ENCODE data around the gene ATP12A. TPM values are rescaled to one million over a fixed set of nuclear protein-coding genes. Genes with fewer than 3 reads are reported as not detected.
"Not testable (repeated sequence)": the region's sequence is repeated elsewhere in the genome, so short reads cannot be mapped to it uniquely, and the experiment has no call there.

ATP12A gene
- total RNA-seq, 1 donor from 2014 or later, result 0.10 TPM

- DNase-seq (ENCODE audit: low spot score), result not testable (repeated sequence)
Measured at GRCh38 chr13:24730873-24731567, 50.8 kb downstream of the ATP12A start.

DNA sequence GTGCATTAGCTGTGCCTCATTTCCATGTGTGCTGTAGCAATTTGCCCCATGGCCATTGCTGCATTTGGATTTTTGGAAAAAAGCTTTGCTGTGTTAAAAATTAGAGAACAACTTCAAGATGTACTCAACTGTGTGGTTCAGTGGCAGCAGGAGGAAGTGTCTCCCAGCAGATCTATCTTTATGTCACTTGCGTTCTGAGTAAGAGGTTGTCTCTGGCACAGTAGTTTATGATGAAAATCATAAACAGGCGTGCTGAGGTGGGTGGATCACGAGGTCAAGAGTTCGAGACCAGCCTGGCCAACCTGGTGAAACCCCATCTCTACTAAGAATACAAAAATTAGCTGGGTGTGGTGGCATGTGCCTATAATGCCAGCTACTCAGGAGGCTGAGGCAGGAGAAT lies 54.7 kb downstream of the ATP12A start:
- DNase-seq (ENCODE audit: low spot score), result no peak

GRCh38 chr13:24737042-24737441 lies 56.8 kb downstream of the ATP12A start:
- no peak for DNase-seq (ENCODE audit: low spot score)

- no peak for DNase-seq (ENCODE audit: low spot score)
Measured at GRCh38 chr13:24738366-24738847, 58.2 kb downstream of the ATP12A start.

DNA sequence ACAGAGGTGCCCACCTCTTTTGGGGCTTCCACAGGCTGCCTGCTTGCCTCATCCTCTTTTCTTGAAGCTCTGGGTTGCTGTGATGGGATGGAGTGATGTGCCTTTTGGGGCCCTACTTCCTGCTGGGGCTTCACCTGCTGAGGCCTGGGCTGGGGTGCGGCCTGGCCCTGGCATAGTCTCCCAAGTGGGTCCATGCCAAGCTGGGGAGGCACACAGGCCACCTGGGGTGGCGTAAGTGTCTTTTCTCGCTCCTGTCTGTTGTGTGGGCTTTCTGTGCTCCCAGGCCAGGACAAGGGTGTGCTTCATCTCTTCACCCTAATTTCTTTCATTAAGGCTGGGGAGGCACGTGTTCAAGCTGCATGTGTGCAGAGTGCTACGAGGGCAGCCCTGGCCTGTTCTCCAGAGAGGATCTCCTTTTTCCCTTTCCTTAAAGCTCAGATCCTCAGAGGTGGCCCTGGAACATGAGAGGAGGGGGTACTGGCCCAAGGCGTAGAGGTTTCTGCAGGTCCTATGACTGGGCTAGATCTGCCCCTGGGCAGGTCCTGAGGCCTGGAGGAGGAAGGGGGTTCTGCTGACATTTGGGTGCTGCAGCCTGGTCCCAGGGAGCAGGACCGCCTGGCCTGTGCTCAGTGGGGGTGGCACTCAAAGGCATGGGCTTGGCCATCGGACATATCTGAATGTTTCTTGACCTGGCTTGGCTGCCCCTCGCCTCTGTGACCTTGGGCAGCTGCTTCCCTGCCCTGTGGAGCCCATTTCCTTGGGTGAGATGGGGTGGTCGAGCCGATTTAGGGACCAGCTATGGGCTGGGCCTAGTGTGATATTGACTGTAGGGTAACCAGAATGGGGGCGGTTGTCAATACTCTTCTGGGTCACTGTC lies 60.0 kb downstream of the ATP12A start:
- DNase-seq (ENCODE audit: low spot score), result no peak

DNA sequence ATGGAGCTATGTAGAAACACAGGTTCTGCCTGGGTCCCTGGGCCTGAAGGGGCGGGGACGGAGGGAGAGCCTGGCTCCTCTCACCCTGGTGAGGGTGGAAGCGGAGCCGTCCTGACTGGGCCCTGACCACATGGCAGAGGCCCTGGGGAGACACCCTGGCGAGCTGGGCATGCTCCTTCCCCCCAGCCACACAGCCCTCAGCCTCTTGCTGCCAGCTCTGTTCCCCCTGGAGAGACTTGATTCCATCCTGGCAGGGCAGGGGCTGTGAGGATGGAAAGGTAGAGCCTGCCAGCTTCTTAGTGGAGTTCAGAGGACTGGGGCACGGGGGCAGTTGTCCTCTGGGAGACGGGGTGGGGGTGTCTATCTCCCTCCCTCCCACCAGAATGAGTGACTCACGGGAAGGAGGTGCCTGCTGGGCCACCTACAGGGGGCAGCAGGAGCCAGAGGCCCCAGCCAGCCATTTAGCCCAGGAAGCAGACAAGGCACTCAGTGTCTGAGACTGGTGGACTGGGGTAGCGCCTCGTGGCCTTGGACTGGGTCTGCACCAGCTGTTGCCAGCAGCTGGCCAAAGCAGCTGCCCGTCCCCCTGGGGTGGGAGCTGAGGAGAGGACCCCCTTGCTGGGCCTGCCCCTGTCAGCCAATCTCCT lies 60.9 kb downstream of the ATP12A start:
- no peak for DNase-seq (ENCODE audit: low spot score)

GRCh38 chr13:24741791-24742190 lies 61.6 kb downstream of the ATP12A start:
- DNase-seq (ENCODE audit: low spot score), result no peak

DNA sequence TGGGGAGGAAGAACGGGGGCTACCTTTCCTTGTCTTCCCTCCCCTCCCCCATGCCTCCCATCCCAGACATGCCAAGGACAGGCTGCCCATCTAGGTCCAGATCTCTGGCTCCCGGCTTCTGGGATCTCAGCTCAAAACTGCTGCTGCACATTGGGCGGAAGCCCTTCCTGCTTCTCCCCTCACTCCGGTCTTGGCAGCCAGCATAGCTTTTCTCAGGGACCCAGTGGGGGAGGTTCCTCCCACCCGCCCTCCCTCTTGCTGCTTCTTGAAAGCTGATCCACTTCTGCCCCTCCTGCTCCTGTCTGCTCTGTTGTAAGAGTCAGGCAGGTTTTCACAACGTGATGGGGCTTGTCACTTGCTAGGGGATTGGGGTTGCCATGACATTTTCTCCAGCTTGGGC lies 62.1 kb downstream of the ATP12A start:
- DNase-seq (ENCODE audit: low spot score), result no peak

DNA sequence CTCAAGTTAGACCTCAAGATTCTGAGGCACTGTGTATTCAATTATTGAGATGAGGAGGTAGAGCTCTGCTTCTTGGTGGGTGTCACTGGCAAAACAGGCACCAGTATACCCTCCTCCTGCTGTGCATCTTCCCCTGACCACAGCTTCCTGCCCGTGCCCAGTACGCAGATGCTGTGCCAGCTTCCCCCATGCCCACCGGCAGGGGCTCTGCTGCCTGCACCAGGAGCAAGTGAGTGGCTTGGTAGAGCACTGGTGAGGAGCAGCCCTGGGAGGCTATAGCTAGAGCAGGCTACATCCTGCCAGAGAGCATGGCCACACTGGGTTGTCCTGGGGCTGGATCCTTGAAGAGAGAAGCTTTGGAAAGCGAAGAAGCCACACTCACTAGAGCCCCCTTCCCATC lies 62.8 kb downstream of the ATP12A start:
- no peak for DNase-seq (ENCODE audit: low spot score)

DNA sequence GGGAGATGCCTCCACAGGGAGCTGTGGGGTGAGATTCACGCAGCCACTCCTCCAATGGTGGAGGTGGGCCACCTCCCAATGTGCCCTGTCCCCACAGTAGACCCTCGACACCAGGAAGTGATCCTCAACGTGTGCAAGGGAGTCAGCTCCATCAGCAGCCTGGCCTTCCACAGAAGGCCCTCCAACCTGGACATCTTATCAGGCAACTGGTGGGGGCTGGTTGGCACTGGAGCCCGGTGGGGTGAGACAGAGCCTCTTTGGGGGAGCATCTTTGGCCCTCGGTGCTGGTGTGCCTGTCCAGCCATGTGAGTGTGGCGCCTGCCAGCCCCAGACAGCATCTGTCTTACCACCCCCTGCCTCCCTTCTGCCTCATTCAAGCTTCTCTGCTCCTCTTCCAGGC lies 64.0 kb downstream of the ATP12A start:
- no peak for DNase-seq (ENCODE audit: low spot score)

GRCh38 chr13:24745516-24745860 lies 65.3 kb downstream of the ATP12A start:
- DNase-seq (ENCODE audit: low spot score), result no peak

GRCh38 chr13:24745861-24746617 lies 65.8 kb downstream of the ATP12A start:
- no peak for DNase-seq (ENCODE audit: low spot score)

- DNase-seq (ENCODE audit: low spot score), result no peak
Measured at GRCh38 chr13:24746618-24747247, 66.5 kb downstream of the ATP12A start.

GRCh38 chr13:24747248-24748060 lies 67.2 kb downstream of the ATP12A start:
- DNase-seq (ENCODE audit: low spot score), result no peak

GRCh38 chr13:24748061-24748400 lies 67.8 kb downstream of the ATP12A start:
- no peak for DNase-seq (ENCODE audit: low spot score)

- no peak for DNase-seq (ENCODE audit: low spot score)
Measured at GRCh38 chr13:24759197-24759596, 79.0 kb downstream of the ATP12A start.

Measured in ureter (tissue), 1 donor.